Esophagus muscularis mucosa (tissue), 4 donors: ENCODE measurements around the gene SLAMF8. TPM values are rescaled to one million over a fixed set of nuclear protein-coding genes. Genes with fewer than 3 reads are reported as not detected.

ENCODE experiments used
- DNase-seq: peaks from one replicate; pipeline ENCODE4 v3.0.0-alpha.2; 2017; ENCODE audit errors: extremely low spot score
- H3K27ac ChIP-seq, 4 donors: fragments of 200-600 bp; sonication (generic); replicated peaks in 1 of 4; 1 replicate in 3 of 4; 2 replicates in 1 of 4; pipeline ENCODE4 v1.5.1; 2016 to 2019; ENCODE audit warnings: mild to moderate bottlenecking in 1 of 4
- H3K27me3 ChIP-seq, 4 donors: fragments of 200-600 bp; sonication (generic); one replicate each; pipeline versions ENCODE4 v1.5.1 to v1.6.0; 2016 to 2019
- H3K36me3 ChIP-seq, 4 donors: fragments of 200-600 bp; sonication (generic); one replicate each; pipeline ENCODE4 v1.5.1; 2016 to 2019
- H3K4me1 ChIP-seq, 4 donors: fragments of 200-600 bp; sonication (generic); one replicate each; pipeline ENCODE4 v1.5.1; 2016 to 2019
- H3K4me3 ChIP-seq, 4 donors: fragments of 200-600 bp; sonication (generic); 1 replicate in 2 of 4; 2 replicates in 2 of 4; pipeline ENCODE4 v1.5.1; 2016 to 2019; ENCODE audit warnings: mild to moderate bottlenecking in 4 of 4, moderate library complexity in 1 of 4
- H3K9me3 ChIP-seq, 4 donors: fragments of 200-600 bp; sonication (generic); 1 replicate in 3 of 4; 2 replicates in 1 of 4; pipeline ENCODE4 v1.5.1; 2016 to 2019
- EP300 ChIP-seq: sonication (generic); formaldehyde crosslinking; IDR thresholded peaks from one replicate; pipeline ENCODE4 v1.6.1; 2017; ENCODE audit warnings: antibody characterized with exemption
- POLR2A ChIP-seq: fragments of 450-650 bp; IDR thresholded peaks from one replicate; pipeline ENCODE4 v1.6.1; 2017; ENCODE audit warnings: antibody characterized with exemption, moderate library complexity, mild to moderate bottlenecking, low read depth
- POLR2AphosphoS5 ChIP-seq, 2 donors: sonication (generic); formaldehyde crosslinking; IDR thresholded peaks; one replicate each; pipeline ENCODE4 v1.6.1; 2017; ENCODE audit warnings: antibody characterized with exemption in 2 of 2
- WGBS: methylation state at CpG from one replicate; pipeline ENCODE4 v1.1.5; 2018; 5-methylcytosine and 5-hydroxymethylcytosine counted together
- intact Hi-C: fragments of 100-400 bp; cut with DNase I; formaldehyde crosslinking; loops from one replicate; pipeline ENCODE4 v1.15.1; 2023
- total RNA-seq, 4 donors: library from RNA; depleted of rRNA; stranded (reverse); fragments of >200 nt; gene quantifications; one replicate each; pipeline versions ENCODE4 v1.1.0 to v1.2.1, GENCODE V29; 2016
- TF ChIP-seq, protein P1 (sequence below), 3 experiments: fragments of 200-600 bp in 2 of 3; fragments of 450-650 bp in 1 of 3; sonication (generic) in 2 of 3; IDR thresholded peaks; one replicate each; pipeline ENCODE4 v1.5.1; 2017 to 2019; ENCODE audit warnings: antibody characterized with exemption in 3 of 3, mild to moderate bottlenecking in 2 of 3, moderate library complexity in 1 of 3

The SLAMF8 gene
- total RNA-seq, 4 donors from 2014 or later, result 1.9 to 8.4 (median 3.5) TPM

DNA sequence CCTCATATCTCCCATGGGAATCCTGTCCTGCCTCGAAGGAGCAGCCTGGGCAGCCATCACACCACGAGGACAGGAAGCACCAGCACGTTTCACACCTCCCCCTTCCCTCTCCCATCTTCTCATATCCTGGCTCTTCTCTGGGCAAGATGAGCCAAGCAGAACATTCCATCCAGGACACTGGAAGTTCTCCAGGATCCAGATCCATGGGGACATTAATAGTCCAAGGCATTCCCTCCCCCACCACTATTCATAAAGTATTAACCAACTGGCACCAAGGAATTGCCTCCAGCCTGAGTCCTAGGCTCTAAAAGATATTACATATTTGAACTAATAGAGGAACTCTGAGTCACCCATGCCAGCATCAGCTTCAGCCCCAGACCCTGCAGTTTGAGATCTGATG lies 8.7 kb downstream of the SLAMF8 start:
- Histone ChIP-seq H3K4me3 (no peak overlapping the region), H3K36me3 (peaks cover 0 to 56% (median 11%) of the 10 kb centered on the region in 4 donors), H3K27ac (no peak overlapping the region), H3K4me1 (peaks cover 0 to under 1% (median 0%) of the 10 kb centered on the region in 4 donors), H3K9me3 (no peaks in the 10 kb centered on the region), H3K27me3 (no peaks in the 10 kb centered on the region)
- DNase-seq, result no peak
- TF ChIP-seq, protein P1, sequence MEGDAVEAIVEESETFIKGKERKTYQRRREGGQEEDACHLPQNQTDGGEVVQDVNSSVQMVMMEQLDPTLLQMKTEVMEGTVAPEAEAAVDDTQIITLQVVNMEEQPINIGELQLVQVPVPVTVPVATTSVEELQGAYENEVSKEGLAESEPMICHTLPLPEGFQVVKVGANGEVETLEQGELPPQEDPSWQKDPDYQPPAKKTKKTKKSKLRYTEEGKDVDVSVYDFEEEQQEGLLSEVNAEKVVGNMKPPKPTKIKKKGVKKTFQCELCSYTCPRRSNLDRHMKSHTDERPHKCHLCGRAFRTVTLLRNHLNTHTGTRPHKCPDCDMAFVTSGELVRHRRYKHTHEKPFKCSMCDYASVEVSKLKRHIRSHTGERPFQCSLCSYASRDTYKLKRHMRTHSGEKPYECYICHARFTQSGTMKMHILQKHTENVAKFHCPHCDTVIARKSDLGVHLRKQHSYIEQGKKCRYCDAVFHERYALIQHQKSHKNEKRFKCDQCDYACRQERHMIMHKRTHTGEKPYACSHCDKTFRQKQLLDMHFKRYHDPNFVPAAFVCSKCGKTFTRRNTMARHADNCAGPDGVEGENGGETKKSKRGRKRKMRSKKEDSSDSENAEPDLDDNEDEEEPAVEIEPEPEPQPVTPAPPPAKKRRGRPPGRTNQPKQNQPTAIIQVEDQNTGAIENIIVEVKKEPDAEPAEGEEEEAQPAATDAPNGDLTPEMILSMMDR (IDR thresholded peaks at IDR 0.05), result no peak
- TF ChIP-seq POLR2A (no peak), POLR2AphosphoS5 (IDR thresholded peaks at IDR 0.05) (no peak), EP300 (no peak)
- 52% methylated on average over 3 of the region's 3 CpGs for WGBS
- intact Hi-C loops, result no loop called here

DNA sequence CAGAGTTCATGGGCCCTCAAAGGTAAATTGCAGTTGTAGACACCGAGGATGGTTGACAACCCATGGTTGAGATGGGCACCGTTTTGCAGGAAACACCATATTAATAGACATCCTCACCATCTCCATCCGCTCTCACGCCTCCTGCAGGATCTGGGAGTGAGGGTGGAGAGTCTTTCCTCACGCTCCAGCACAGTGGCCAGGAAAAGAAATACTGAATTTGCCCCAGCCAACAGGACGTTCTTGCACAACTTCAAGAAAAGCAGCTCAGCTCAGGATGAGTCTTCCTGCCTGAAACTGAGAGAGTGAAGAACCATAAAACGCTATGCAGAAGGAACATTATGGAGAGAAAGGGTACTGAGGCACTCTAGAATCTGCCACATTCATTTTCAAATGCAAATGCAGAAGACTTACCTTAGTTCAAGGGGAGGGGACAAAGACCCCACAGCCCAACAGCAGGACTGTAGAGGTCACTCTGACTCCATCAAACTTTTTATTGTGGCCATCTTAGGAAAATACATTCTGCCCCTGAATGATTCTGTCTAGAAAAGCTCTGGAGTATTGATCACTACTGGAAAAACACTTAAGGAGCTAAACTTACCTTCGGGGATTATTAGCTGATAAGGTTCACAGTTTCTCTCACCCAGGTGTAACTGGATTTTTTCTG lies 9.3 kb downstream of the SLAMF8 start:
- Histone ChIP-seq H3K27ac (no peak overlapping the region), H3K4me1 (no peaks in the 10 kb centered on the region), H3K9me3 (no peaks in the 10 kb centered on the region), H3K27me3 (no peaks in the 10 kb centered on the region), H3K4me3 (no peak overlapping the region), H3K36me3 (peaks cover 0 to 62% (median 14%) of the 10 kb centered on the region in 4 donors)
- 80% methylated on average over 8 of the region's 8 CpGs for WGBS
- no peak for DNase-seq
- intact Hi-C loops, result no loop called here
- TF ChIP-seq, protein P1 (IDR thresholded peaks at IDR 0.05), result peak in 1 of 3 experiments; percentile 14
- no peak for TF ChIP-seq EP300
- TF ChIP-seq POLR2A, result no peak
- no peak for TF ChIP-seq POLR2AphosphoS5 (IDR thresholded peaks at IDR 0.05)

DNA sequence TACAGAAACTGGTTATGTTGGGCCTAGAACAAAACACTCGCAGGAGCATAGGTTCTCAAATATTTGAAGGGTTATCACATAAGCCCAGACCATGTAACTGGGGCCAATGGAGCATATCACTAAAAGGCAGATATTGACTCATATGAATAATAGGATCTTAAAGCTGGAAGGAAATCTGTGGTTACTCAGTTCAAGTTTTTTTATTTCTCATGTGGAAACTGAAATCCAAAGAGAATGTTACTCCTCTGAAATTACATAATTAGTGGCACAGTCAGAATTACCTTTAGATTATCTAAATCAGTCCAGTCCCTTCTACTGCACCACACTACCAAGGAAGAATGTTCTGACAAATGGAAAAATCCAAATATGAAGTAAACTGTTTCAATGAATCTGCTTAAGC lies 12.0 kb downstream of the SLAMF8 start:
- no peak for TF ChIP-seq EP300
- TF ChIP-seq POLR2AphosphoS5 (IDR thresholded peaks at IDR 0.05), result no peak
- TF ChIP-seq POLR2A, result no peak
- TF ChIP-seq, protein P1 (IDR thresholded peaks at IDR 0.05), result no peak
- Histone ChIP-seq H3K36me3 (peaks cover 0 to 63% (median 19%) of the 10 kb centered on the region in 4 donors), H3K4me1 (no peaks in the 10 kb centered on the region), H3K4me3 (no peak overlapping the region), H3K27ac (no peak overlapping the region), H3K9me3 (no peaks in the 10 kb centered on the region), H3K27me3 (no peaks in the 10 kb centered on the region)
- no peak for DNase-seq
- intact Hi-C loops, result no loop called here
- WGBS, result 96% methylated on average over 1 of the region's 1 CpG

DNA sequence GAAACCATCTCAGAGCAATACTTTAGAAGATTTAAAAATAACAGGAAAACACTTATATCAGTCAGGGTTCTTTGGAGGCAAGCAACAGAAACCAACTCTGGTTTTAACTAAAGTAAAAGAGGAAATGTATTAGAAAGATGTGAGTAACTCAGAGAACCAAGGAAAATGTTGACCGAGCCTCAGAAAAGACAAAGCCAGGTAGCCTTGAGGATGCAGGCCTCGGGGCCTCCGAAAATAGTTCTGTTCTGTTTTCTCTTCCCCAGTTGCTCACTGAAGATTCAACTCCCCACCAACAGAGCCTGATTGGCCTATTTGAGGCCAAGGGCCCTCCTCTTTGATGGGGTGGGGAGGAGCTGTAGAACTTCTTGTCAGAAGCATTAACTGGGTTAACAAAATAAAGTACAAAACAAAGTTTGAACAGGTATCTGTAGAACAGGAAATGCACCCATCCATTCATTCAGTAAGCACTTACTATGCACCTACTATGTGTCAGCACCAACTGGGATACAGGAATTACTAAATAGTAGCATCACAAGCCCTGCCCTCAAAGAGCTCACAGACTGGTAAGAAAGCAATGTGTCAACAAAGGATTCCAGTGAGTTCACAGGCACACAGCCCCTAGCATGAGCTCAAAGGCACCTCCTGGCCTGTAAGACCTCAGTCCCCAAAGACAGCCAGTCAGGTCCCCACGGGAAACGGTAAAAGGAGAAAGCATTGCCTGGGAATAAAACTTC lies 12.6 kb downstream of the SLAMF8 start:
- no peak for DNase-seq
- Histone ChIP-seq H3K27me3 (no peaks in the 10 kb centered on the region), H3K4me3 (no peak overlapping the region), H3K27ac (no peak overlapping the region), H3K4me1 (no peaks in the 10 kb centered on the region), H3K36me3 (peaks cover 0 to 59% (median 19%) of the 10 kb centered on the region in 4 donors), H3K9me3 (no peaks in the 10 kb centered on the region)
- TF ChIP-seq EP300 (no peak), POLR2AphosphoS5 (IDR thresholded peaks at IDR 0.05) (no peak), POLR2A (no peak)
- TF ChIP-seq, protein P1 (IDR thresholded peaks at IDR 0.05), result no peak
- intact Hi-C loops, result no loop called here
- WGBS, result 93% methylated on average over 5 of the region's 5 CpGs
